ENCODE results near the gene ACE. TPM values are rescaled to one million over a fixed set of nuclear protein-coding genes. Genes with fewer than 3 reads are reported as not detected.
A peak's percentile ranks its signal among the peaks of the same experiment; 100 is the strongest.

The ACE gene
- total RNA-seq: 10 to 100 TPM in 3 of 5 donors, 1 to 10 TPM in 2; 4.1 to 37.0 (median 12.8) TPM
- 7.4 TPM for total RNA-seq (2013)
- 0.08 to 24.8 (median 3.5) reads per million in 29 experiments for total RNA-seq

DNA sequence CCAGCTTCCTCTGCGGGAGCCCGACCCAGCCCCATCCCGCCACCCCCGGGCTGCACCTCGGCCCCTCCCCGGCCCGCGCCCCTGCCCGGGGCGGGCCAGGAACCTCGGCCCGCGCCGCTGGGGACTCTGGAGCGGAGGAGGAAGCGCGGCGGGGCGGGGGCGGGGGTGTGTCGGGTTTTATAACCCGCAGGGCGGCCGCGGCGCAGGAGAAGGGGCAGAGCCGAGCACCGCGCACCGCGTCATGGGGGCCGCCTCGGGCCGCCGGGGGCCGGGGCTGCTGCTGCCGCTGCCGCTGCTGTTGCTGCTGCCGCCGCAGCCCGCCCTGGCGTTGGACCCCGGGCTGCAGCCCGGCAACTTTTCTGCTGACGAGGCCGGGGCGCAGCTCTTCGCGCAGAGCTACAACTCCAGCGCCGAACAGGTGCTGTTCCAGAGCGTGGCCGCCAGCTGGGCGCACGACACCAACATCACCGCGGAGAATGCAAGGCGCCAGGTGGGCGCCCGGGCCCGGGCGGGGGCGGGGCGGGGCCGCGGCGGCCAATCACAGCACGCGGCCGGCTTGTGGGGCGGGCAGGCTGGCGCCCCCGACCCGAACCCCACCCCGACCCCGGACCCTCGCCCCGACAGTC lies at the start of gene ACE:
TSS of gene ACE (plus strand) at position 208 of the 626 bp plus-strand sequence. CDS start at position 242, 34 bp downstream.
- WGBS (ENCODE audit: insufficient coverage): under 1% methylated on average over 77 of the region's 78 CpGs
- Mint-ChIP-seq H3K27ac (no peak within 1 kb of the TSS), H3K4me1 (peaks cover 4 to 18% (median 11%) of the 10 kb centered on the region in 3 donors), H3K4me3 (peak within 1 kb of the TSS; percentile 67 to 80 (median 79)), H3K9me3 (no peaks in the 10 kb centered on the region), H3K27me3 (peaks cover 8 to 15% of the 10 kb centered on the region in 2 donors), H3K36me3 (no peaks in the 10 kb centered on the region)
- Histone ChIP-seq H3K4me1 (ENCODE audit: control insufficient read depth in 1 of 2, extremely low read depth in 1 of 2, insufficient read depth in 2 of 2, low read length in 2 of 2) (peaks cover 4 to 27% of the 10 kb centered on the region in 2 experiments), H3K27ac (ENCODE audit: low read length) (no peak within 1 kb of the TSS), H3K9me3 (no peaks in the 10 kb centered on the region), H3K27me3 (replicated peaks in 1 of 2; ENCODE audit: control insufficient read depth in 2 of 2, extremely low read depth in 1 of 2, insufficient read depth in 2 of 2, low read length in 1 of 2) (peaks cover 2 to 59% of the 10 kb centered on the region in 2 experiments), H3K36me3 (ENCODE audit: control insufficient read depth in 2 of 2, extremely low read depth in 1 of 2, insufficient read depth in 1 of 2, low read length in 1 of 2) (no peaks in the 10 kb centered on the region), H3K4me3 (ENCODE audit: control insufficient read depth in 1 of 2, extremely low read depth in 1 of 2, low read length in 1 of 2) (peak within 1 kb of the TSS; percentile 35 to 64)
- DNase-seq (peak in 26 of 35 experiments; percentile 7 to 60 (median 24)), ATAC-seq (replicated peaks in 1 of 4) (peak; percentile 59 to 71 (median 66))
- ChIA-PET POLR2A (no interaction called here), CTCF (interaction anchor here (0.6 to 5.9 kb wide), 7 partner anchors 8 to 653 kb away, joined by 3 to 59 read pairs (median 3); partner anchors contain the start of gene ERN1 (in 1 of the 2))

- Histone ChIP-seq H3K4me3 (ENCODE audit: control insufficient read depth in 1 of 2, extremely low read depth in 1 of 2, low read length in 1 of 2) (no peak overlapping the region), H3K27me3 (replicated peaks in 1 of 2; ENCODE audit: control insufficient read depth in 2 of 2, extremely low read depth in 1 of 2, insufficient read depth in 2 of 2, low read length in 1 of 2) (peaks cover 0 to 4% of the 10 kb centered on the region in 2 experiments), H3K9me3 (no peaks in the 10 kb centered on the region), H3K4me1 (ENCODE audit: control insufficient read depth in 1 of 2, extremely low read depth in 1 of 2, insufficient read depth in 2 of 2, low read length in 2 of 2) (peaks cover 17 to 58% of the 10 kb centered on the region in 2 experiments), H3K36me3 (ENCODE audit: control insufficient read depth in 2 of 2, extremely low read depth in 1 of 2, insufficient read depth in 1 of 2, low read length in 1 of 2) (peaks cover 0 to 4% of the 10 kb centered on the region in 2 donors), H3K27ac (ENCODE audit: low read length) (no peak overlapping the region)
- POLR2A ChIA-PET: no interaction called here
- Mint-ChIP-seq H3K9me3 (no peaks in the 10 kb centered on the region), H3K4me3 (no peak overlapping the region), H3K4me1 (peaks cover 30 to 59% (median 47%) of the 10 kb centered on the region in 3 donors), H3K27ac (peak overlapping the region; percentile 61 to 71), H3K36me3 (peaks cover 5% of the 10 kb centered on the region), H3K27me3 (no peaks in the 10 kb centered on the region)
- WGBS (ENCODE audit: insufficient coverage): 94% methylated on average over 5 of the region's 7 CpGs
- CTCF ChIA-PET: interaction anchor here in 1 of 2 donors (0.6 to 2.3 kb wide), 2 partner anchors 33 to 281 kb away, joined by 4 to 8 read pairs; no protein-coding TSS in a partner anchor
- DNase-seq (no peak), ATAC-seq (replicated peaks in 1 of 4) (no peak)
Measured at GRCh38 chr17:63429766-63430165, 47.1 kb upstream of the ACE start.

DNA sequence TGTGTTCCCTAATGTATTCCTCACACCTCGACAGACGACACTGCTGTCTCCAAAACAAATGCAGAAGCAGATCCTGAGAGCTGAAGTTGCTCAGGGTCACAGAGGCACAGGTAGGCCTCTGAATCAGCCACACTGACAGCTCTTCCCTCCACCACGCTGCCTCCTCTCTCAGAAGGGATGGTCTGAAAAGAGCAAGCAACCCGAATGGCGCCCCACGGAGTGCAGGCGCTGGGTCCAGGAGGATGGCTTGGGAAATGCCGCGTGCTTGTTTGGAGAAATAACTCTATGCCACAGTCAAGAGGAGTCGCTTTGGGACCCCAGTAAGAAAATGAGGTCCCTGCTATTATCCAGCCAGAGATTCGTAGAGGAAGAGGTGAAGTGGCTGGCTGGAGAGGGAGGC lies 46.6 kb upstream of the ACE start:
- no peaks in the 10 kb centered on the region for H3K9me3 Mint-ChIP-seq
- no peak for ATAC-seq (replicated peaks in 1 of 4)
- H3K36me3 Mint-ChIP-seq: peaks cover 7% of the 10 kb centered on the region
- no peaks in the 10 kb centered on the region for H3K27me3 Mint-ChIP-seq
- no peak overlapping the region for H3K27ac ChIP-seq (ENCODE audit: low read length)
- peaks cover 0 to 4% of the 10 kb centered on the region in 2 experiments for H3K27me3 ChIP-seq (replicated peaks in 1 of 2; ENCODE audit: control insufficient read depth in 2 of 2, extremely low read depth in 1 of 2, insufficient read depth in 2 of 2, low read length in 1 of 2)
- H3K4me3 Mint-ChIP-seq: no peak overlapping the region
- WGBS (ENCODE audit: insufficient coverage): 90% methylated on average over 3 of the region's 11 CpGs
- no peak for DNase-seq
- H3K4me1 ChIP-seq (ENCODE audit: control insufficient read depth in 1 of 2, extremely low read depth in 1 of 2, insufficient read depth in 2 of 2, low read length in 2 of 2): peaks cover 19 to 63% of the 10 kb centered on the region in 2 experiments
- H3K4me1 Mint-ChIP-seq: peaks cover 34 to 63% (median 50%) of the 10 kb centered on the region in 3 donors
- ChIA-PET CTCF (no interaction called here), POLR2A (no interaction called here)
- no peaks in the 10 kb centered on the region for H3K9me3 ChIP-seq
- H3K4me3 ChIP-seq (ENCODE audit: control insufficient read depth in 1 of 2, extremely low read depth in 1 of 2, low read length in 1 of 2): no peak overlapping the region
- H3K36me3 ChIP-seq (ENCODE audit: control insufficient read depth in 2 of 2, extremely low read depth in 1 of 2, insufficient read depth in 1 of 2, low read length in 1 of 2): peaks cover 0 to 4% of the 10 kb centered on the region in 2 donors
- H3K27ac Mint-ChIP-seq: peak overlapping the region; percentile 61 to 71

GRCh38 chr17:63431618-63431938 lies 45.3 kb upstream of the ACE start:
- Histone ChIP-seq H3K4me1 (ENCODE audit: control insufficient read depth in 1 of 2, extremely low read depth in 1 of 2, insufficient read depth in 2 of 2, low read length in 2 of 2) (peaks cover 19 to 59% of the 10 kb centered on the region in 2 experiments), H3K36me3 (ENCODE audit: control insufficient read depth in 2 of 2, extremely low read depth in 1 of 2, insufficient read depth in 1 of 2, low read length in 1 of 2) (peaks cover 0 to 6% of the 10 kb centered on the region in 2 donors), H3K27ac (ENCODE audit: low read length) (no peak overlapping the region), H3K27me3 (replicated peaks in 1 of 2; ENCODE audit: control insufficient read depth in 2 of 2, extremely low read depth in 1 of 2, insufficient read depth in 2 of 2, low read length in 1 of 2) (peaks cover 0 to 4% of the 10 kb centered on the region in 2 experiments), H3K9me3 (no peaks in the 10 kb centered on the region), H3K4me3 (ENCODE audit: control insufficient read depth in 1 of 2, extremely low read depth in 1 of 2, low read length in 1 of 2) (no peak overlapping the region)
- ChIA-PET CTCF (interaction anchor here in 1 of 2 donors (0.6 to 1.2 kb wide), 3 partner anchors 12 to 180 kb away, joined by 3 to 4 read pairs (median 3); no protein-coding TSS in a partner anchor), POLR2A (no interaction called here)
- Mint-ChIP-seq H3K27me3 (no peaks in the 10 kb centered on the region), H3K9me3 (no peaks in the 10 kb centered on the region), H3K4me3 (no peak overlapping the region), H3K36me3 (peaks cover 10% of the 10 kb centered on the region), H3K4me1 (peaks cover 27 to 58% (median 40%) of the 10 kb centered on the region in 3 donors), H3K27ac (no peak overlapping the region)
- ATAC-seq (replicated peaks in 1 of 4) (no peak), DNase-seq (no peak)
- 100% methylated on average over 3 of the region's 7 CpGs for WGBS (ENCODE audit: insufficient coverage)

GRCh38 chr17:63431939-63432804 lies 44.7 kb upstream of the ACE start:
- Histone ChIP-seq H3K36me3 (ENCODE audit: control insufficient read depth in 2 of 2, extremely low read depth in 1 of 2, insufficient read depth in 1 of 2, low read length in 1 of 2) (peaks cover 0 to 6% of the 10 kb centered on the region in 2 donors), H3K27ac (ENCODE audit: low read length) (no peak overlapping the region), H3K27me3 (replicated peaks in 1 of 2; ENCODE audit: control insufficient read depth in 2 of 2, extremely low read depth in 1 of 2, insufficient read depth in 2 of 2, low read length in 1 of 2) (peaks cover 0 to 4% of the 10 kb centered on the region in 2 experiments), H3K9me3 (no peaks in the 10 kb centered on the region), H3K4me3 (ENCODE audit: control insufficient read depth in 1 of 2, extremely low read depth in 1 of 2, low read length in 1 of 2) (no peak overlapping the region), H3K4me1 (ENCODE audit: control insufficient read depth in 1 of 2, extremely low read depth in 1 of 2, insufficient read depth in 2 of 2, low read length in 2 of 2) (peaks cover 17 to 58% of the 10 kb centered on the region in 2 experiments)
- DNase-seq (no peak), ATAC-seq (replicated peaks in 1 of 4) (no peak)
- POLR2A ChIA-PET: no interaction called here
- Mint-ChIP-seq H3K4me3 (no peak overlapping the region), H3K4me1 (peaks cover 21 to 58% (median 34%) of the 10 kb centered on the region in 3 donors), H3K9me3 (no peaks in the 10 kb centered on the region), H3K36me3 (peaks cover 10% of the 10 kb centered on the region), H3K27me3 (no peaks in the 10 kb centered on the region), H3K27ac (peak overlapping the region; percentile 71 to 79)
- WGBS (ENCODE audit: insufficient coverage): 92% methylated on average over 9 of the region's 16 CpGs
- CTCF ChIA-PET: interaction anchor here (0.6 to 1.2 kb wide), 4 partner anchors 13 to 720 kb away, joined by 3 to 4 read pairs (median 3); no protein-coding TSS in a partner anchor

Measured in T-cell (primary cell).